DOHH2 (cell line): ENCODE results near the gene ZNF469.

ENCODE experiments used
- H3F3A ChIP-seq: fragments of 200-600 bp; sonication (generic), shearing (Covaris generic); 2 replicates; pipeline ENCODE4 v1.6.0; 2016; ENCODE audit warnings: antibody characterized with exemption, mild to moderate bottlenecking; ENCODE audit not compliant: control insufficient read depth, insufficient read depth
- H3K27ac ChIP-seq: fragments of 200-600 bp; sonication (generic); 2 replicates; pipeline ENCODE4 v1.5.1; 2014; ENCODE audit warnings: low read depth, mild to moderate bottlenecking, low read length, moderate library complexity
- H3K27me3 ChIP-seq: fragments of 200-600 bp; sonication (generic); 2 replicates; pipeline ENCODE4 v1.6.1; 2014; ENCODE audit warnings: mild to moderate bottlenecking, low read length, mixed read lengths; ENCODE audit not compliant: control insufficient read depth
- H3K36me3 ChIP-seq: fragments of 200-600 bp; sonication (generic); 2 replicates; pipeline ENCODE4 v1.6.1; 2014; ENCODE audit warnings: mild to moderate bottlenecking, low read length, moderate library complexity, mixed read lengths; ENCODE audit not compliant: control insufficient read depth
- H3K4me1 ChIP-seq: fragments of 200-600 bp; sonication (generic); 2 replicates; pipeline ENCODE4 v1.6.1; 2014; ENCODE audit warnings: mild to moderate bottlenecking, low read length, mixed read lengths; ENCODE audit not compliant: control insufficient read depth
- H3K4me2 ChIP-seq: fragments of 200-600 bp; sonication (generic); 2 replicates; pipeline ENCODE4 v1.6.0; 2014; ENCODE audit warnings: mild to moderate bottlenecking, low read length, moderate library complexity
- H3K4me3 ChIP-seq: fragments of 200-600 bp; sonication (generic); 2 replicates; pipeline ENCODE4 v1.5.1; 2014; ENCODE audit warnings: mild to moderate bottlenecking, low read length, mixed read lengths
- H3K79me2 ChIP-seq: fragments of 200-600 bp; sonication (generic); 2 replicates; pipeline ENCODE4 v1.6.1; 2014; ENCODE audit warnings: mild to moderate bottlenecking, low read length, mixed read lengths; ENCODE audit not compliant: control insufficient read depth
- H3K9me2 ChIP-seq: fragments of 200-600 bp; sonication (generic); replicated peaks from 2 replicates; pipeline ENCODE4 v1.6.1; 2014; ENCODE audit warnings: mild to moderate bottlenecking, low read length, mixed read lengths; ENCODE audit not compliant: control insufficient read depth
- H3K9me3 ChIP-seq: fragments of 200-600 bp; sonication (generic); 2 replicates; pipeline ENCODE4 v1.6.1; 2014; ENCODE audit warnings: antibody characterized with exemption, low read length, mixed read lengths; ENCODE audit not compliant: control insufficient read depth, insufficient read depth
- H4K20me1 ChIP-seq: fragments of 200-600 bp; sonication (generic); 2 replicates; pipeline ENCODE4 v1.6.0; 2014; ENCODE audit warnings: low read depth, mild to moderate bottlenecking, antibody characterized with exemption, low read length, moderate library complexity; ENCODE audit not compliant: control insufficient read depth, insufficient read depth
- EZH2phosphoT487 ChIP-seq: fragments of 200-600 bp; sonication (generic); IDR thresholded peaks from 2 replicates; pipeline ENCODE4 v1.6.1; 2017; ENCODE audit warnings: borderline replicate concordance, mild to moderate bottlenecking, antibody characterized with exemption, low read length, moderate library complexity, mixed read lengths
- TF ChIP-seq, protein P1 (sequence below): fragments of 200-600 bp; sonication (generic); IDR thresholded peaks from one replicate; pipeline ENCODE4 v1.5.1; 2014; ENCODE audit warnings: antibody characterized with exemption, mild to moderate bottlenecking, low read depth, low read length; ENCODE audit not compliant: poor library complexity, severe bottlenecking

The ZNF469 gene

DNA sequence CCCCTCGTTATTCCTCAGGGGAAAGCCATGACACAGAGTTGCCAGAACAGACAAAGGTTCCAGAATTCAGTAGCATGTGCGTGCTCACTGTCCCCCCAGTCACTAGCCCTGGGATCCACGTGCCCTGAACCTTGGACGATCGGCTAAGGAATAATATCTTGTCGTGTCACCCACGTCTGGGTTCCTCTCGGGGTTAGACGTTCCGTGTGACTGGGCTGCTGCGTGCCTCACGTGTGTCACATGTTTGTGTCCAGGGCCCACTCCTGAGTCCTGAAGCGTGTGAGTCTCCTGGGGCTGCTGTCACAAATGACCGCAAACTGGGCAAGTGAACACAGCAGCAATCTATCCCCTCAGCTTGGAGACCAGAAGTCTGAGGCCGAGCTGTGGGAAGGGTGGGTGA, 12.4 kb upstream of the ZNF469 start:
- no peak for TF ChIP-seq EZH2phosphoT487
- TF ChIP-seq, protein P1, sequence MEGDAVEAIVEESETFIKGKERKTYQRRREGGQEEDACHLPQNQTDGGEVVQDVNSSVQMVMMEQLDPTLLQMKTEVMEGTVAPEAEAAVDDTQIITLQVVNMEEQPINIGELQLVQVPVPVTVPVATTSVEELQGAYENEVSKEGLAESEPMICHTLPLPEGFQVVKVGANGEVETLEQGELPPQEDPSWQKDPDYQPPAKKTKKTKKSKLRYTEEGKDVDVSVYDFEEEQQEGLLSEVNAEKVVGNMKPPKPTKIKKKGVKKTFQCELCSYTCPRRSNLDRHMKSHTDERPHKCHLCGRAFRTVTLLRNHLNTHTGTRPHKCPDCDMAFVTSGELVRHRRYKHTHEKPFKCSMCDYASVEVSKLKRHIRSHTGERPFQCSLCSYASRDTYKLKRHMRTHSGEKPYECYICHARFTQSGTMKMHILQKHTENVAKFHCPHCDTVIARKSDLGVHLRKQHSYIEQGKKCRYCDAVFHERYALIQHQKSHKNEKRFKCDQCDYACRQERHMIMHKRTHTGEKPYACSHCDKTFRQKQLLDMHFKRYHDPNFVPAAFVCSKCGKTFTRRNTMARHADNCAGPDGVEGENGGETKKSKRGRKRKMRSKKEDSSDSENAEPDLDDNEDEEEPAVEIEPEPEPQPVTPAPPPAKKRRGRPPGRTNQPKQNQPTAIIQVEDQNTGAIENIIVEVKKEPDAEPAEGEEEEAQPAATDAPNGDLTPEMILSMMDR = no peak
- no peaks in the 10 kb centered on the region for H4K20me1 ChIP-seq
- H3K27me3 ChIP-seq = no peaks in the 10 kb centered on the region
- no peaks in the 10 kb centered on the region for H3F3A ChIP-seq
- H3K27ac ChIP-seq = no peak overlapping the region
- H3K4me2 ChIP-seq = no peak overlapping the region
- H3K9me2 ChIP-seq = no peaks in the 10 kb centered on the region
- peaks cover 61% of the 10 kb centered on the region for H3K9me3 ChIP-seq
- H3K4me3 ChIP-seq = no peak overlapping the region
- no peaks in the 10 kb centered on the region for H3K4me1 ChIP-seq
- no peaks in the 10 kb centered on the region for H3K79me2 ChIP-seq
- H3K36me3 ChIP-seq = no peaks in the 10 kb centered on the region

DNA sequence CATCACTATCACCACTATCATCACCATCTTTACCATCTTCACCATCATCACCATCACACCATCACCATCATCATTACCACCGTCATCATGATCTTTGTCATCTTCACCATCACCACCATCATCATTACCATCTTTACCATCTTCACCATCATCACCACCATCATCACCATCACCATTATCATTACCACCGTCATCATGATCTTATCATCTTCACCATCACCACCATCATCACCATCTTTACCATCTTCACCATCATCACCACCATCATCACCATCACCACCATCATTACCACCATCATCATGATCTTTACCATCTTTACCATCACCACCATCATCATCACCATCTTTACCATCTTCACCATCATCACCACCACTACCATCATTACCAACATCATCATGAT, 10.2 kb upstream of the ZNF469 start:
- Histone ChIP-seq H3K4me1 (no peaks in the 10 kb centered on the region), H3K9me3 (peaks cover 47% of the 10 kb centered on the region; the same call in 1 of the 2 replicates), H3K4me2 (no peak overlapping the region), H4K20me1 (no peaks in the 10 kb centered on the region), H3F3A (no peaks in the 10 kb centered on the region), H3K27me3 (no peaks in the 10 kb centered on the region), H3K4me3 (no peak overlapping the region), H3K79me2 (no peaks in the 10 kb centered on the region), H3K9me2 (no peaks in the 10 kb centered on the region), H3K27ac (no peak overlapping the region), H3K36me3 (no peaks in the 10 kb centered on the region)
- TF ChIP-seq, protein P1 = no peak
- TF ChIP-seq EZH2phosphoT487 = no peak

DNA sequence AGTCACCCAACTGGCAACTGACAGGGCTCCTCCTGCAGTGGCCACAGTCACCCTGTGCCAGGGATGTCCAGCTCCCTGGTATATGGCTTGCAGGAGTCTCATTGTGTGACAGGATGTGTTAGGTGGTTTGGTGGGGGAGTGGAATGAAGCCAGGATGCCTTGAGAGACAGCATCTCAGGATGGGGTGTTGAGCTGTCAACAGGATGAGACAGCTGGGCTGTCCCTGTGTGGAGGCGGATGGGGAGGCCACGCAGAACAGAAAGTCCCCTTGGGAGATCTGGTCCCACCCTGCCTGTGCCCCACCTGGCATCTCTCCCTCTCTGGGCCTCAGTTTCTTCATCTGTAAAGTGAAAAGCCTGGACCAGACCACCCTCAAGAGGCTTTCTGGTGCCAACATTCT, 9.5 kb upstream of the ZNF469 start:
- Histone ChIP-seq H3K4me2 (no peak overlapping the region), H3K36me3 (no peaks in the 10 kb centered on the region), H4K20me1 (no peaks in the 10 kb centered on the region), H3K4me3 (no peak overlapping the region), H3K4me1 (no peaks in the 10 kb centered on the region), H3F3A (no peaks in the 10 kb centered on the region), H3K27me3 (no peaks in the 10 kb centered on the region), H3K79me2 (no peaks in the 10 kb centered on the region), H3K9me2 (no peaks in the 10 kb centered on the region), H3K9me3 (peaks cover 43% of the 10 kb centered on the region; the same call in 1 of the 2 replicates), H3K27ac (no peak overlapping the region)
- TF ChIP-seq EZH2phosphoT487 = no peak
- TF ChIP-seq, protein P1 = no peak
